ENCODE results near the gene PCDHB15.
"Not testable (repeated sequence)": the region's sequence is repeated elsewhere in the genome, so short reads cannot be mapped to it uniquely, and the experiment has no call there.

The PCDHB15 gene

GRCh38 chr5:141245250-141245717 lies at the start of gene PCDHB15:
TSS of gene PCDHB15 (plus strand) at chr5:141245395. CDS start at chr5:141245579, 184 bp downstream.
- DNase-seq (ENCODE audit: low read depth): no peak

GRCh38 chr5:141196363-141196762 lies 48.8 kb upstream of the PCDHB15 start:
- no peak for DNase-seq (ENCODE audit: low read depth)

- DNase-seq (ENCODE audit: low read depth): no peak
These were observed 45.6 kb upstream of the PCDHB15 start, which contains the start of gene PCDHB11 for GRCh38 chr5:141199359-141200235. TSS of gene PCDHB11 (plus strand) at chr5:141199627. CDS start at chr5:141199775, 148 bp downstream.

GRCh38 chr5:141201126-141201525 lies 44.1 kb upstream of the PCDHB15 start:
- not testable (repeated sequence) for DNase-seq (ENCODE audit: low read depth)

- not testable (repeated sequence) for DNase-seq (ENCODE audit: low read depth)
These were observed 43.5 kb upstream of the PCDHB15 start for GRCh38 chr5:141201646-141202045.

GRCh38 chr5:141208478-141208877 lies 36.7 kb upstream of the PCDHB15 start, which contains the start of gene PCDHB12:
TSS of gene PCDHB12 (plus strand) at chr5:141208719. CDS start at chr5:141208908, 189 bp downstream.
- DNase-seq (ENCODE audit: low read depth): no peak

GRCh38 chr5:141210281-141210680 lies 34.9 kb upstream of the PCDHB15 start:
- not testable (repeated sequence) for DNase-seq (ENCODE audit: low read depth)

- DNase-seq (ENCODE audit: low read depth): not testable (repeated sequence)
These were observed 34.3 kb upstream of the PCDHB15 start for GRCh38 chr5:141210849-141211248.

- not testable (repeated sequence) for DNase-seq (ENCODE audit: low read depth)
These were observed 31.4 kb upstream of the PCDHB15 start, which contains the start of gene PCDHB13 for GRCh38 chr5:141213656-141214339. TSS of gene PCDHB13 (plus strand) at chr5:141213919. CDS start at chr5:141214124, 205 bp downstream.

GRCh38 chr5:141214583-141214982 lies 30.6 kb upstream of the PCDHB15 start:
- DNase-seq (ENCODE audit: low read depth): not testable (repeated sequence)

GRCh38 chr5:141215504-141215903 lies 29.7 kb upstream of the PCDHB15 start:
- DNase-seq (ENCODE audit: low read depth): not testable (repeated sequence)

- not testable (repeated sequence) for DNase-seq (ENCODE audit: low read depth)
These were observed 29.2 kb upstream of the PCDHB15 start for GRCh38 chr5:141216035-141216434.

GRCh38 chr5:141223112-141223783 lies 21.9 kb upstream of the PCDHB15 start, which contains the start of gene PCDHB14:
TSS of gene PCDHB14 (plus strand) at chr5:141223343. CDS start at chr5:141223506, 163 bp downstream.
- no peak for DNase-seq (ENCODE audit: low read depth)

GRCh38 chr5:141224844-141225243 lies 20.4 kb upstream of the PCDHB15 start:
- DNase-seq (ENCODE audit: low read depth): not testable (repeated sequence)

- DNase-seq (ENCODE audit: low read depth): not testable (repeated sequence)
These were observed 19.8 kb upstream of the PCDHB15 start for GRCh38 chr5:141225421-141225820.

GRCh38 chr5:141234109-141234667 lies 11.0 kb upstream of the PCDHB15 start:
- DNase-seq (ENCODE audit: low read depth): no peak

- not testable (repeated sequence) for DNase-seq (ENCODE audit: low read depth)
These were observed 9.3 kb upstream of the PCDHB15 start for GRCh38 chr5:141235922-141236321.

GRCh38 chr5:141236516-141237313 lies 8.5 kb upstream of the PCDHB15 start:
- DNase-seq (ENCODE audit: low read depth): no peak

GRCh38 chr5:141241496-141241895 lies 3.7 kb upstream of the PCDHB15 start:
- DNase-seq (ENCODE audit: low read depth): no peak

GRCh38 chr5:141246971-141247370 lies 1.8 kb downstream of the PCDHB15 start:
- DNase-seq (ENCODE audit: low read depth): not testable (repeated sequence)

All from stimulated activated CD8-positive, alpha-beta memory T cell treated with anti-CD3 and anti-CD28 coated beads, Interleukin-15, amount 100 ng/mL, for 24 hours (primary cell).